ENCODE data around the gene CNOT3. TPM values are rescaled to one million over a fixed set of nuclear protein-coding genes. Genes with fewer than 3 reads are reported as not detected.
A peak's percentile ranks its signal among the peaks of the same experiment; 100 is the strongest.

The CNOT3 gene
- total and polyA plus RNA-seq, 2 of the 13 experiments (the other 11 are each of a cell fraction or from before 2014, with no cell fraction given) = 4.3 to 5.8 TPM

DNA sequence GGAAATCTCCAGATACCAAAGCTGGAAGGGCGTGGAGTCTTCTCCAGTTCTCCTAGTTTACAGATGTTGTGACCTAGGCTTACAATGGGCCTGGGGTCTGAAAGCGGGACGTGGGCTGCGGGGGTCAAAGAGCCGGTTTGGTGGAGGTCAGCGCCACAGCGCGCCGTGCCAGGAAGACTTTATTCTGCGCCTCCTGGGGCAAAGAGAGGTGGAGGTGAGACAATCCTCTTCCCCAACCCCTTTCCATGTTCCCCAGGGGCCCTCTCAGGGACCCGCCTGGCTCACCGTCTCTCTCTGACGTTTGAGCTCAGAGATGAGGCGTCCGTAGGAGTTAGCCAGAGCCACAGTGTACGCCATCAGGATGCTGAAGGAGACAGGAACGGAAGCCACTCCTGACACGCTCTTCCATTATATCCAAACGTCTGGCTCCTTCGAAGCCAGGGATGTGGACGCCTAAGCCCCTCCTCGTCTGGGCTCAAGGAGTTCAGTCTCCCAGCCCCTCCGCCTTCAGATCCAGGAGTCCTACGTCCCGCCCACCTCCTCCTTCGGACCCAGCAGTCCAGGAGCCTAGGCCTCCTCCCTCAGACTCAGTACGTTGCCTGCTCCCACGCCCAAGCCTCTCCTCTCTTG, 22.7 kb downstream of the CNOT3 start (continued):
- TF ChIP-seq IRF9 (CRISPR knock-in tag; IDR thresholded peaks at IDR 0.05; ENCODE audit: borderline replicate concordance) = peak; percentile 55; the same call in 1 of the 2 replicates
- TF ChIP-seq RNF219 (CRISPR knock-in tag; IDR thresholded peaks at IDR 0.05) = no peak
- TF ChIP-seq KDM2A (CRISPR knock-in tag; IDR thresholded peaks at IDR 0.05; ENCODE audit: borderline replicate concordance, low read depth) = no peak
- no peak for TF ChIP-seq ZNF839 (CRISPR knock-in tag; IDR thresholded peaks at IDR 0.05; ENCODE audit: borderline replicate concordance)
- TF ChIP-seq NAIF1 (CRISPR knock-in tag; IDR thresholded peaks at IDR 0.05; ENCODE audit: borderline replicate concordance) = no peak
- no peak for TF ChIP-seq ZNF354B (CRISPR knock-in tag; IDR thresholded peaks at IDR 0.05)
- TF ChIP-seq GZF1 (CRISPR knock-in tag; IDR thresholded peaks at IDR 0.05) = no peak
- 0 out of 2 replicates have a peak, but pooled peaks have one; percentile 44 for TF ChIP-seq TERF1 (CRISPR knock-in tag; IDR thresholded peaks at IDR 0.05)
- TF ChIP-seq, protein P1, sequence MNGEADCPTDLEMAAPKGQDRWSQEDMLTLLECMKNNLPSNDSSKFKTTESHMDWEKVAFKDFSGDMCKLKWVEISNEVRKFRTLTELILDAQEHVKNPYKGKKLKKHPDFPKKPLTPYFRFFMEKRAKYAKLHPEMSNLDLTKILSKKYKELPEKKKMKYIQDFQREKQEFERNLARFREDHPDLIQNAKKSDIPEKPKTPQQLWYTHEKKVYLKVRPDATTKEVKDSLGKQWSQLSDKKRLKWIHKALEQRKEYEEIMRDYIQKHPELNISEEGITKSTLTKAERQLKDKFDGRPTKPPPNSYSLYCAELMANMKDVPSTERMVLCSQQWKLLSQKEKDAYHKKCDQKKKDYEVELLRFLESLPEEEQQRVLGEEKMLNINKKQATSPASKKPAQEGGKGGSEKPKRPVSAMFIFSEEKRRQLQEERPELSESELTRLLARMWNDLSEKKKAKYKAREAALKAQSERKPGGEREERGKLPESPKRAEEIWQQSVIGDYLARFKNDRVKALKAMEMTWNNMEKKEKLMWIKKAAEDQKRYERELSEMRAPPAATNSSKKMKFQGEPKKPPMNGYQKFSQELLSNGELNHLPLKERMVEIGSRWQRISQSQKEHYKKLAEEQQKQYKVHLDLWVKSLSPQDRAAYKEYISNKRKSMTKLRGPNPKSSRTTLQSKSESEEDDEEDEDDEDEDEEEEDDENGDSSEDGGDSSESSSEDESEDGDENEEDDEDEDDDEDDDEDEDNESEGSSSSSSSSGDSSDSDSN (CRISPR knock-in tag; IDR thresholded peaks at IDR 0.05) = no peak
- TF ChIP-seq SAP130 (CRISPR knock-in tag; IDR thresholded peaks at IDR 0.05; ENCODE audit: low read depth) = peak; percentile 3; the same call in 1 of the 2 replicates
- peak; percentile 53 to 54; a peak in 1 of 4 replicates for TF ChIP-seq POLR2A (IDR thresholded peaks at IDR 0.05; ENCODE audit: insufficient read depth in 1 of 2, low read depth in 2 of 2, low read length in 2 of 2)
- TF ChIP-seq, protein P2, sequence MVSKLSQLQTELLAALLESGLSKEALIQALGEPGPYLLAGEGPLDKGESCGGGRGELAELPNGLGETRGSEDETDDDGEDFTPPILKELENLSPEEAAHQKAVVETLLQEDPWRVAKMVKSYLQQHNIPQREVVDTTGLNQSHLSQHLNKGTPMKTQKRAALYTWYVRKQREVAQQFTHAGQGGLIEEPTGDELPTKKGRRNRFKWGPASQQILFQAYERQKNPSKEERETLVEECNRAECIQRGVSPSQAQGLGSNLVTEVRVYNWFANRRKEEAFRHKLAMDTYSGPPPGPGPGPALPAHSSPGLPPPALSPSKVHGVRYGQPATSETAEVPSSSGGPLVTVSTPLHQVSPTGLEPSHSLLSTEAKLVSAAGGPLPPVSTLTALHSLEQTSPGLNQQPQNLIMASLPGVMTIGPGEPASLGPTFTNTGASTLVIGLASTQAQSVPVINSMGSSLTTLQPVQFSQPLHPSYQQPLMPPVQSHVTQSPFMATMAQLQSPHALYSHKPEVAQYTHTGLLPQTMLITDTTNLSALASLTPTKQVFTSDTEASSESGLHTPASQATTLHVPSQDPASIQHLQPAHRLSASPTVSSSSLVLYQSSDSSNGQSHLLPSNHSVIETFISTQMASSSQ (IDR thresholded peaks at IDR 0.05; ENCODE audit: low read depth) = no peak
- TF ChIP-seq, protein P2 (CRISPR knock-in tag; IDR thresholded peaks at IDR 0.05; ENCODE audit: borderline replicate concordance) = no peak
- no peak for TF ChIP-seq ZNF33A (CRISPR knock-in tag; IDR thresholded peaks at IDR 0.05; ENCODE audit: borderline replicate concordance)
- TF ChIP-seq ZBTB33 (CRISPR knock-in tag; IDR thresholded peaks at IDR 0.05) = no peak

Measured in HepG2 (cell line).